Smooth muscle cell (in vitro differentiated cells): Measurements from ENCODE around the gene CLN6. TPM values are rescaled to one million over a fixed set of nuclear protein-coding genes. Genes with fewer than 3 reads are reported as not detected.

Experiments used
- DNase-seq: peaks from one replicate; lab custom pipeline; 2025; ENCODE audit not compliant: unreplicated experiment; lab: John Stamatoyannopoulos, UW
- H2AFZ ChIP-seq: fragments of 200-600 bp; sonication (generic); 2 replicates; pipeline ENCODE4 v1.6.0; 2016; ENCODE audit warnings: antibody characterized with exemption, low read depth, mild to moderate bottlenecking
- H3F3A ChIP-seq: fragments of 200-600 bp; sonication (generic); 2 replicates; pipeline ENCODE4 v1.6.0; 2017; ENCODE audit warnings: antibody characterized with exemption, low read depth
- H3K27ac ChIP-seq: fragments of 200-600 bp; sonication (generic); 2 replicates; pipeline ENCODE4 v1.5.1; 2016; ENCODE audit warnings: low read depth, mild to moderate bottlenecking
- H3K27me3 ChIP-seq: fragments of 200-600 bp; sonication (generic); 2 replicates; pipeline ENCODE4 v1.6.1; 2016; ENCODE audit warnings: low read depth, mild to moderate bottlenecking
- H3K36me3 ChIP-seq: fragments of 200-600 bp; sonication (generic); 2 replicates; pipeline ENCODE4 v1.5.1; 2016; ENCODE audit warnings: low read depth
- H3K4me1 ChIP-seq: fragments of 200-600 bp; sonication (generic); 2 replicates; pipeline ENCODE4 v1.5.1; 2016; ENCODE audit warnings: low read depth
- H3K4me2 ChIP-seq: fragments of 200-600 bp; sonication (generic); 2 replicates; pipeline ENCODE4 v1.6.0; 2016; ENCODE audit warnings: mild to moderate bottlenecking
- H3K4me3 ChIP-seq: fragments of 200-600 bp; sonication (generic); 2 replicates; pipeline ENCODE4 v1.5.1; 2016; ENCODE audit warnings: mild to moderate bottlenecking
- H3K79me2 ChIP-seq: fragments of 200-600 bp; sonication (generic); 2 replicates; pipeline ENCODE4 v1.6.0; 2016; ENCODE audit warnings: low read depth, mild to moderate bottlenecking
- H3K9ac ChIP-seq: fragments of 200-600 bp; sonication (generic); 2 replicates; pipeline ENCODE4 v1.6.0; 2016; ENCODE audit warnings: low read depth
- H3K9me3 ChIP-seq: fragments of 200-600 bp; sonication (generic); replicated peaks from 2 replicates; pipeline ENCODE4 v1.5.1; 2016; ENCODE audit warnings: low read depth
- H4K20me1 ChIP-seq: fragments of 200-600 bp; sonication (generic); 2 replicates; pipeline ENCODE4 v1.6.0; 2016; ENCODE audit warnings: low read depth
- WGBS: methylation state at CpG from one replicate; pipeline ENCODE4 v1.1.7; 2016; ENCODE audit warnings: low lambda C conversion rate; 5-methylcytosine and 5-hydroxymethylcytosine counted together
- polyA plus RNA-seq: library from polyadenylated mRNA; unstranded; fragments of >200 nt; fragmentation: Nextera tagmentation; extraction: Ambion mirVana; gene quantifications from 2 replicates; pipeline ENCODE4 v1.2.1, GENCODE V29; 2016
- total RNA-seq: library from RNA; depleted of rRNA; stranded (reverse); fragments of >200 nt; gene quantifications from 2 replicates; pipeline ENCODE4 v1.2.3, GENCODE V29; 2014
- TF ChIP-seq, protein P1 (sequence below): fragments of 200-600 bp; sonication (generic); IDR thresholded peaks from 2 replicates; pipeline ENCODE4 v1.5.1; 2017; ENCODE audit warnings: borderline replicate concordance, mild to moderate bottlenecking, antibody characterized with exemption; ENCODE audit not compliant: insufficient read depth, poor library complexity, severe bottlenecking

The CLN6 gene
- total and polyA plus RNA-seq, 2 experiments from 2014 or later = 2.5 to 15.2 TPM

DNA sequence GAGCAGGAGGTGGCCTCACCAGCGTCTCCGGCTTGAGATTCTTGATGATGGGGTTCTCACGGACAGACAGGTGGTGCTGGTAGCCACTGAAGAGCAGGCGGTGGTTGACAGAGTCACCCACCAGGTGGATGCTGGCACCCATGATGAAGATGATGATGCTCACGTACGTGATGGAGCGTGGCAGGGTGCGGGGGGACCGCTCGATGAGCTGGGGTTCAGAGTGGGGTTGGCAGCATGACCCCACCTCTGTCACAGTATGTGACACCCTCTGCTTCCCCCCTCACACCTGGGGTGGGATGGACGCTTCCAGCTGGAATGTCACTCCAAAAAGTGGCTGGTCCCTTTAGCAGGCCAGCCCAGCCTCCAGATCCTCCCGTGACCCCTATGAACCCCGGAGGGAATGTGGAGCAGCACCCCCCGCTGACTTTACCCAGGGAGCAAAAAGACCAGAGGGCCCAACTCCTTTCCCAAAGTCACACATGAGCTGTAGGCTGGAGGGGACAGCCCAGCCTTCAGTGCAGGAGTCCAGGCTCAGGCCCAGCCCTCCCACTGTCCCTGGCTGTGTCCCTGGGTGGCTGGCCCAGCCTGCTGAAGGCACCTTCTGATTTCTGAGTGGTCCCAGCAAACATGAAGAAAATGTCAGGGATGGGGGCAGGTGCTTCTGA lies 17.7 kb downstream of the CLN6 start:
- WGBS = 93% methylated on average over 14 of the region's 14 CpGs
- H3K27me3 ChIP-seq = no peaks in the 10 kb centered on the region
- H2AFZ ChIP-seq = no peak overlapping the region

DNA sequence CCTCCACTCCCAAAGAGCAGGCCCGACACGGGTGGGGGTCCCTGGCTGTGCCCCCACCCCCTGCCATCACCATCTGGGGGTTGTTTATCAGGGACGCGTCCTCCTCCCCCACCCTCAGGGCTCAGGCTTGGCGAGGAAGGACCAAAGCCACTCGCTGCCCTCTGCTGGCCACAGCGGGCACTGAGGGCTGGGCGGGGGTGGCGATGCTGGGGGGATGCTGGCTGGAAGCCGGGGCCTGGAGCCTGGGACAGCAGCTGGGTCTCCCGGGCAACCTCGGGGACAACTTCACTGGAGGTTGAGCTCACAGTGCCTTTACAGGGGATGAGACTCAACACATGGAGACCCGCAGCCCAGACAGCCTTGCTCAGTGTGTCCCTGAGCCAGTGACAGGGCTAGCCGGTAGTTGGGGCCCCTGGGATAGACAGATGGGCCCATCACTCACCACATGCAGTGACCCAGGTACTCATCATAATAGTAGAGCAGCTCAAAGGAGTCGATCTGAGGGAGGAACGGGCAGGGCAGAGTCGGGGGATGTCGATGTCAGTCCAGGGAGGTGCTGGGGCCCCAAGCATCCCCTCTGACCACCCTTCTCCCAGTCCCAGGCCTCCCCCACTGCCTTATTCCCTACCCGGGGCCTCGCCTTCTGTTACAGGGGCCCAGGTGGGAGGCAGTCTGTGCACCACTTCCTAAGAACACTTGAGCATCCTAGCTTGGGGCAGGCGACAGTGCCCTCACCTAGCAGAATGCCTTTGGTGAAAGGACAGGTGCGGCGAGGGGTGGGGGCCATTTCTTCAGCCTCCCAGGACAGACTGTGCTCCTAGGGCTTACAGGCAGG lies 18.5 kb downstream of the CLN6 start:
- no peaks in the 10 kb centered on the region for H3K36me3 ChIP-seq
- peak; percentile 12 for DNase-seq
- H3K4me3 ChIP-seq = no peak overlapping the region
- no peaks in the 10 kb centered on the region for H3F3A ChIP-seq
- TF ChIP-seq, protein P1, sequence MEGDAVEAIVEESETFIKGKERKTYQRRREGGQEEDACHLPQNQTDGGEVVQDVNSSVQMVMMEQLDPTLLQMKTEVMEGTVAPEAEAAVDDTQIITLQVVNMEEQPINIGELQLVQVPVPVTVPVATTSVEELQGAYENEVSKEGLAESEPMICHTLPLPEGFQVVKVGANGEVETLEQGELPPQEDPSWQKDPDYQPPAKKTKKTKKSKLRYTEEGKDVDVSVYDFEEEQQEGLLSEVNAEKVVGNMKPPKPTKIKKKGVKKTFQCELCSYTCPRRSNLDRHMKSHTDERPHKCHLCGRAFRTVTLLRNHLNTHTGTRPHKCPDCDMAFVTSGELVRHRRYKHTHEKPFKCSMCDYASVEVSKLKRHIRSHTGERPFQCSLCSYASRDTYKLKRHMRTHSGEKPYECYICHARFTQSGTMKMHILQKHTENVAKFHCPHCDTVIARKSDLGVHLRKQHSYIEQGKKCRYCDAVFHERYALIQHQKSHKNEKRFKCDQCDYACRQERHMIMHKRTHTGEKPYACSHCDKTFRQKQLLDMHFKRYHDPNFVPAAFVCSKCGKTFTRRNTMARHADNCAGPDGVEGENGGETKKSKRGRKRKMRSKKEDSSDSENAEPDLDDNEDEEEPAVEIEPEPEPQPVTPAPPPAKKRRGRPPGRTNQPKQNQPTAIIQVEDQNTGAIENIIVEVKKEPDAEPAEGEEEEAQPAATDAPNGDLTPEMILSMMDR = peak; percentile 85
- H3K4me2 ChIP-seq = no peak overlapping the region
- H3K4me1 ChIP-seq = no peaks in the 10 kb centered on the region
- no peaks in the 10 kb centered on the region for H3K27me3 ChIP-seq
- H3K9me3 ChIP-seq = no peaks in the 10 kb centered on the region
- no peaks in the 10 kb centered on the region for H3K79me2 ChIP-seq
- H3K27ac ChIP-seq = no peak overlapping the region
- WGBS = 66% methylated on average over 21 of the region's 23 CpGs
- H4K20me1 ChIP-seq = no peaks in the 10 kb centered on the region
- H2AFZ ChIP-seq = no peak overlapping the region
- H3K9ac ChIP-seq = no peak overlapping the region

More for the DNA sequence above, 17.7 kb downstream of the CLN6 start:
- Histone ChIP-seq H3F3A (no peaks in the 10 kb centered on the region), H3K4me3 (no peak overlapping the region), H3K9ac (no peak overlapping the region), H3K79me2 (peaks cover 2% of the 10 kb centered on the region), H3K27ac (no peak overlapping the region), H3K4me2 (no peak overlapping the region), H3K9me3 (no peaks in the 10 kb centered on the region), H3K36me3 (no peaks in the 10 kb centered on the region), H4K20me1 (no peaks in the 10 kb centered on the region), H3K4me1 (no peaks in the 10 kb centered on the region)
- TF ChIP-seq, protein P1 = no peak
- DNase-seq = no peak

DNA sequence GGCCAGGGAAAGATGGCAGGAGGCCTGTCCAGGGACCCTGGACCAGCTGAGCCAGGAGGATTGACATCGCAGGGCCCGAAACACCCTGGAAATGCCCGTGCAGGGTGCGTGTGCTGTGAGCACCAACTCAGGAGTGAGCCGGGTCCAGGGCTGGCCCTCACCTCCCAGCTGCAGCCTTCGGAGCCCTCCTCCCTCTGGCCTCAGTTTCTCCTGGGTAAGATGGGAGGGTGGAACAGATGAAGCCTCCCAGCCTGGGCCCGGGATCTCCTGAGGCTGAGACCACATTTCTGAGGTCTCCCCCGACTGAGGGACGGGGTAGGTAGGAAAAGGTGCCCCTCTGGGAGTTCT lies 19.1 kb downstream of the CLN6 start:
- Histone ChIP-seq H3K4me2 (no peak overlapping the region), H3K27ac (no peak overlapping the region)
- 95% methylated on average over 9 of the region's 9 CpGs for WGBS

More for the DNA sequence above, 19.1 kb downstream of the CLN6 start:
- Histone ChIP-seq H3K9ac (no peak overlapping the region), H3K27me3 (no peaks in the 10 kb centered on the region), H2AFZ (no peak overlapping the region), H3K9me3 (no peaks in the 10 kb centered on the region), H3K4me1 (no peaks in the 10 kb centered on the region), H4K20me1 (no peaks in the 10 kb centered on the region), H3F3A (no peaks in the 10 kb centered on the region), H3K79me2 (no peaks in the 10 kb centered on the region), H3K4me3 (no peak overlapping the region), H3K36me3 (no peaks in the 10 kb centered on the region)
- DNase-seq = no peak
- TF ChIP-seq, protein P1 = no peak
